NCI-H187 treated with DMSO at 0.1 percent for 48 hours (cell line): ENCODE results near the gene ANKRD44.
"Not testable (repeated sequence)": the region's sequence is repeated elsewhere in the genome, so short reads cannot be mapped to it uniquely, and the experiment has no call there.

Source experiments
- DNase-seq: peaks from one replicate; lab custom pipeline; 2025; lab: John Stamatoyannopoulos, UW

Gene ANKRD44

GRCh38 chr2:197310271-197310985 is at the start of gene ANKRD44:
TSS of gene ANKRD44 (minus strand) at chr2:197310780. CDS start at chr2:197310604, 176 bp downstream.
- DNase-seq, result no peak

- DNase-seq, result no peak
These were observed 49.3 kb upstream of the ANKRD44 start for GRCh38 chr2:197359859-197360258.

GRCh38 chr2:197358931-197359330 is 48.4 kb upstream of the ANKRD44 start:
- DNase-seq, result no peak

- DNase-seq, result no peak
These were observed 47.4 kb upstream of the ANKRD44 start for GRCh38 chr2:197357986-197358385.

GRCh38 chr2:197356136-197356535 is 45.6 kb upstream of the ANKRD44 start:
- no peak for DNase-seq

- DNase-seq, result no peak
These were observed 43.6 kb upstream of the ANKRD44 start for GRCh38 chr2:197354169-197354558.

- DNase-seq, result no peak
These were observed 43.0 kb upstream of the ANKRD44 start for GRCh38 chr2:197353393-197354168.

GRCh38 chr2:197349699-197350098 is 39.1 kb upstream of the ANKRD44 start:
- DNase-seq, result no peak

- no peak for DNase-seq
These were observed 38.3 kb upstream of the ANKRD44 start for GRCh38 chr2:197348721-197349360.

GRCh38 chr2:197345846-197346370 is 35.3 kb upstream of the ANKRD44 start:
- DNase-seq, result no peak

- DNase-seq, result not testable (repeated sequence)
These were observed 33.4 kb upstream of the ANKRD44 start for GRCh38 chr2:197343968-197344367.

- no peak for DNase-seq
These were observed 30.0 kb upstream of the ANKRD44 start for GRCh38 chr2:197340591-197340990.

GRCh38 chr2:197339496-197340220 is 29.1 kb upstream of the ANKRD44 start:
- DNase-seq, result no peak

GRCh38 chr2:197339016-197339415 is 28.4 kb upstream of the ANKRD44 start:
- no peak for DNase-seq

GRCh38 chr2:197332641-197333040 is 22.1 kb upstream of the ANKRD44 start:
- no peak for DNase-seq

- no peak for DNase-seq
These were observed 17.9 kb upstream of the ANKRD44 start for GRCh38 chr2:197328461-197328860.

- DNase-seq, result no peak
These were observed 17.0 kb upstream of the ANKRD44 start for GRCh38 chr2:197327472-197328098.

- DNase-seq, result no peak
These were observed 16.5 kb upstream of the ANKRD44 start for GRCh38 chr2:197327073-197327471.

GRCh38 chr2:197324801-197325200 is 14.2 kb upstream of the ANKRD44 start:
- DNase-seq, result no peak

- DNase-seq, result no peak
These were observed 12.4 kb upstream of the ANKRD44 start for GRCh38 chr2:197322724-197323720.
